ENCODE measurements around the gene CST8.

CST8 gene

GRCh38 chr20:23476015-23476754 is 14.7 kb upstream of the CST8 start:
- DNase-seq (ENCODE audit: insufficient read length, low spot score) (no peak), FAIRE-seq (no peak)
- no peak for TF ChIP-seq CTCF (IDR thresholded peaks at IDR 0.05; ENCODE audit: insufficient read depth, missing control alignments)

GRCh38 chr20:23477223-23477622 is 13.7 kb upstream of the CST8 start:
- no peak for DNase-seq (ENCODE audit: insufficient read length, low spot score)
- no peak for TF ChIP-seq CTCF (IDR thresholded peaks at IDR 0.05; ENCODE audit: insufficient read depth, missing control alignments)
- FAIRE-seq, result no peak

GRCh38 chr20:23479043-23479442 is 11.9 kb upstream of the CST8 start:
- TF ChIP-seq CTCF (IDR thresholded peaks at IDR 0.05; ENCODE audit: insufficient read depth, missing control alignments), result no peak
- FAIRE-seq, result no peak
- no peak for DNase-seq (ENCODE audit: insufficient read length, low spot score)

GRCh38 chr20:23482138-23482537 is 8.8 kb upstream of the CST8 start:
- no peak for FAIRE-seq
- DNase-seq (ENCODE audit: insufficient read length, low spot score), result no peak
- TF ChIP-seq CTCF (IDR thresholded peaks at IDR 0.05; ENCODE audit: insufficient read depth, missing control alignments), result no peak

- DNase-seq (ENCODE audit: insufficient read length, low spot score) (no peak), FAIRE-seq (no peak)
- TF ChIP-seq CTCF (IDR thresholded peaks at IDR 0.05; ENCODE audit: insufficient read depth, missing control alignments), result no peak
Observed at GRCh38 chr20:23484081-23484480, 6.8 kb upstream of the CST8 start.

- no peak for FAIRE-seq
Observed at GRCh38 chr20:23488470-23488869, 2.4 kb upstream of the CST8 start.

More at GRCh38 chr20:23488470-23488869, 2.4 kb upstream of the CST8 start:
- no peak for TF ChIP-seq CTCF (IDR thresholded peaks at IDR 0.05; ENCODE audit: insufficient read depth, missing control alignments)
- DNase-seq (ENCODE audit: insufficient read length, low spot score), result no peak
